ENCODE results near the gene RAB3GAP2.
"Not testable (repeated sequence)": the region's sequence is repeated elsewhere in the genome, so short reads cannot be mapped to it uniquely, and the experiment has no call there.

RAB3GAP2 gene

DNA sequence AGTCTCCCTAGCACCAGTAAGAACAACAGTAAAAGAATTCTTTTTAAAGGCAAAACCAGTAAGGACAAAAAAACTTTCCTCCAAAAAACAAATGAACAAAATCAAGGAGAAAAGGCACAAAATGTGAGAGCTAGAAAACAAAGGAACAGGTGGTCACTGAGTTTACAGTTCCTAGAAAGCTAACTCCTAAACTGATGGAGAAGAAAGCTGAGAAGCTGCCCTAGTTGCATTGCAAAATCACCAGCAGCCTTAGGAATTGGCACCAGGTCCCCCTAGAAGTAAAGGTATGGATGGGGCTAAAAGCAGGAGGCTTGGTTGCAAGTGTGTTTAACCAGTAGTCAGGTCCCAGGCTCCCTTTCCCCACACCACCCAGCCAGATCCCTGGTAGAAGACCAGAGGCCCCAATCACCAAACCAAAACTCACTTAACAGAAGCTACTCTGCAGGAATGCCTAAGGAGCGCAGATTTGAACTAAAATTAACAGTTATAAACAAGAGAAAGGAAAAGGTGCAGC lies 47.6 kb downstream of the RAB3GAP2 start:
- Histone ChIP-seq H3K27ac (no peak overlapping the region), H3K9me3 (ENCODE audit: low read depth, low read length) (no peaks in the 10 kb centered on the region)
- no peak for DNase-seq (ENCODE audit: low read depth, low spot score)

DNA sequence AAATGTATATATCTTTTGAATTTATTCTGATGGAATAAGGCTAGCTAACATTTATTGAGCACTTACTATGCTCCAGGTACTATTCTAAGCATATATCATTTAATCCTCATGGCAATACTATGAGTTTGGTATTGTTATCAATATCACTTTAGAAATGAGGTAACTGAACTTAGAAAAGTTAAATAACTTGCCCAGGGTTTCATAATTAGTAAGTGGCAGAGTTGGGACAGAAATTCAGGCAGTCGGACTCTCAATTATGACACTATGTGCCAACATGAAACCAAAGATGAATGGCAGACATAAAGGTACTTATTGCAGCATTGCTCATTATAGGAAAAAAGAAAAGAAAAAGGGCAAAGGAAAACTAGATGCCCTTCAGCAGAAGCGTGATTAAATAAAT lies 48.2 kb downstream of the RAB3GAP2 start:
- no peak overlapping the region for H3K27ac ChIP-seq
- TF ChIP-seq POLR2AphosphoS5 (IDR thresholded peaks at IDR 0.05; ENCODE audit: borderline replicate concordance, low read depth, low read length) (no peak), FOXP2 (optimal IDR thresholded peaks at IDR 0.05; ENCODE audit: control extremely low read depth, extremely low read length, insufficient read depth) (no peak), EZH2 (IDR thresholded peaks at IDR 0.05) (no peak)
- no peak overlapping the region for H3K9ac ChIP-seq (ENCODE audit: insufficient read length)
- peaks cover 5% of the 10 kb centered on the region; the same call in 1 of the 2 replicates for H3K36me3 ChIP-seq (ENCODE audit: insufficient read depth, low read length)
- H3K9me3 ChIP-seq (ENCODE audit: low read depth, low read length) = no peaks in the 10 kb centered on the region
- DNase-seq (ENCODE audit: low read depth, low spot score) = no peak
- no peak overlapping the region for H3K4me3 ChIP-seq

More for the DNA sequence above, 47.6 kb downstream of the RAB3GAP2 start:
- no peak overlapping the region for H3K4me3 ChIP-seq
- no peak for TF ChIP-seq FOXP2 (optimal IDR thresholded peaks at IDR 0.05; ENCODE audit: control extremely low read depth, extremely low read length, insufficient read depth)
- TF ChIP-seq POLR2AphosphoS5 (IDR thresholded peaks at IDR 0.05; ENCODE audit: borderline replicate concordance, low read depth, low read length) = no peak
- TF ChIP-seq EZH2 (IDR thresholded peaks at IDR 0.05) = no peak
- H3K36me3 ChIP-seq (ENCODE audit: insufficient read depth, low read length) = peaks cover 5% of the 10 kb centered on the region; the same call in 1 of the 2 replicates
- H3K9ac ChIP-seq (ENCODE audit: insufficient read length) = no peak overlapping the region

GRCh38 chr1:220222939-220223338 lies 49.3 kb downstream of the RAB3GAP2 start:
- no peaks in the 10 kb centered on the region for H3K36me3 ChIP-seq (ENCODE audit: insufficient read depth, low read length)
- no peak overlapping the region for H3K9ac ChIP-seq (ENCODE audit: insufficient read length)
- H3K27ac ChIP-seq = no peak overlapping the region
- no peak overlapping the region for H3K4me3 ChIP-seq
- no peaks in the 10 kb centered on the region for H3K9me3 ChIP-seq (ENCODE audit: low read depth, low read length)
- TF ChIP-seq FOXP2 (optimal IDR thresholded peaks at IDR 0.05; ENCODE audit: control extremely low read depth, extremely low read length, insufficient read depth) (no peak), EZH2 (IDR thresholded peaks at IDR 0.05) (no peak), POLR2AphosphoS5 (IDR thresholded peaks at IDR 0.05; ENCODE audit: borderline replicate concordance, low read depth, low read length) (no peak)
- no peak for DNase-seq (ENCODE audit: low read depth, low spot score)

- no peak overlapping the region for H3K4me3 ChIP-seq
- DNase-seq (ENCODE audit: low read depth, low spot score) = no peak
- H3K27ac ChIP-seq = no peak overlapping the region
- H3K36me3 ChIP-seq (ENCODE audit: insufficient read depth, low read length) = no peaks in the 10 kb centered on the region
- TF ChIP-seq POLR2AphosphoS5 (IDR thresholded peaks at IDR 0.05; ENCODE audit: borderline replicate concordance, low read depth, low read length) (no peak), EZH2 (IDR thresholded peaks at IDR 0.05) (no peak), FOXP2 (optimal IDR thresholded peaks at IDR 0.05; ENCODE audit: control extremely low read depth, extremely low read length, insufficient read depth) (no peak)
- no peaks in the 10 kb centered on the region for H3K9me3 ChIP-seq (ENCODE audit: low read depth, low read length)
- H3K9ac ChIP-seq (ENCODE audit: insufficient read length) = no peak overlapping the region
These were observed 50.6 kb downstream of the RAB3GAP2 start for GRCh38 chr1:220221670-220222069.

DNA sequence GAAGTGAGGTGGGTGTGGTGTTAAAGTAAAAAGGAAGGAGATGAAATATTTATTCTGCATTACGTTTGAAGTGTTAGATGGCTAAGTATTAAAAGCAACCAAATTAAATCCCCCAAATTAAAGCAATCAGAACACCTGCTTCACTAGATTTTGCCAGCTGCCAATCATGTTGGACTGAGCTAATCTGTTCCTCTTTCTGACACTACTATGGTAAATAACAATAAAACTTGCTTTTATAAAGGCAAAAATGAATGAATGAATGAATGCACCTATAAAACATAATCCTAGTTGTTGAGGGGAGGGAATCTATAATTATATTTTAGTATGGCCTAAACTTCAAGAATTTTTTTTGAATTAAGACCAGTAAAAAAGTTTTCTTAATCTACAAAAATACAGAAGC lies 51.0 kb downstream of the RAB3GAP2 start:
- DNase-seq (ENCODE audit: low read depth, low spot score) = no peak
- Histone ChIP-seq H3K9me3 (ENCODE audit: low read depth, low read length) (no peaks in the 10 kb centered on the region), H3K9ac (ENCODE audit: insufficient read length) (no peak overlapping the region), H3K36me3 (ENCODE audit: insufficient read depth, low read length) (no peaks in the 10 kb centered on the region), H3K4me3 (no peak overlapping the region), H3K27ac (no peak overlapping the region)
- TF ChIP-seq FOXP2 (optimal IDR thresholded peaks at IDR 0.05; ENCODE audit: control extremely low read depth, extremely low read length, insufficient read depth) (no peak), POLR2AphosphoS5 (IDR thresholded peaks at IDR 0.05; ENCODE audit: borderline replicate concordance, low read depth, low read length) (no peak), EZH2 (IDR thresholded peaks at IDR 0.05) (no peak)

DNA sequence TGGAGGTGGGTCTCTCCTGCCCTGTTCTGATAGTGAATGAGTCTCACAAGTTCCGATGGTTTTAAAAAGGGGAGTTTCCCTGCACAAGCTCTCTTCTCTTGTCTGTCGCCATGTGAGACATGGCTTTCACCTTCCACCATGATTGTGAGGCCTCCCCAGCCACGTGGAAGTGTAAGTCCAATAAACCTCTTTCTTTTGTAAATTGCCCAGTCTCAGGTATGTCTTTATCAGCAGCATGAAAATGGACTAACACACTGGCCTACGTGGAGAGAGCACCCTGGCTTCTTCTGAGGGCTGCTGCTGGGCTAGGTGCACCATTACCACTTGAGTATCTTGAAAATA lies 51.6 kb downstream of the RAB3GAP2 start:
- not testable (repeated sequence) for H3K27ac ChIP-seq; H3K4me3 ChIP-seq; DNase-seq (ENCODE audit: low read depth, low spot score); H3K36me3 ChIP-seq (ENCODE audit: insufficient read depth, low read length); H3K9ac ChIP-seq (ENCODE audit: insufficient read length); H3K9me3 ChIP-seq (ENCODE audit: low read depth, low read length)

GRCh38 chr1:220219865-220220698 lies 52.2 kb downstream of the RAB3GAP2 start:
- DNase-seq (ENCODE audit: low read depth, low spot score) = no peak
- H3K4me3 ChIP-seq = no peak overlapping the region

GRCh38 chr1:220219136-220219442 lies 53.2 kb downstream of the RAB3GAP2 start:
- Histone ChIP-seq H3K9me3 (ENCODE audit: low read depth, low read length) (no peaks in the 10 kb centered on the region), H3K9ac (ENCODE audit: insufficient read length) (no peak overlapping the region), H3K36me3 (ENCODE audit: insufficient read depth, low read length) (no peaks in the 10 kb centered on the region), H3K4me3 (no peak overlapping the region), H3K27ac (no peak overlapping the region)
- TF ChIP-seq POLR2AphosphoS5 (IDR thresholded peaks at IDR 0.05; ENCODE audit: borderline replicate concordance, low read depth, low read length) = no peak
- TF ChIP-seq FOXP2 (optimal IDR thresholded peaks at IDR 0.05; ENCODE audit: control extremely low read depth, extremely low read length, insufficient read depth) = no peak
- no peak for TF ChIP-seq EZH2 (IDR thresholded peaks at IDR 0.05)
- DNase-seq (ENCODE audit: low read depth, low spot score) = no peak

More at GRCh38 chr1:220219865-220220698, 52.2 kb downstream of the RAB3GAP2 start:
- H3K9ac ChIP-seq (ENCODE audit: insufficient read length) = no peak overlapping the region
- H3K9me3 ChIP-seq (ENCODE audit: low read depth, low read length) = no peaks in the 10 kb centered on the region
- H3K36me3 ChIP-seq (ENCODE audit: insufficient read depth, low read length) = no peaks in the 10 kb centered on the region
- no peak overlapping the region for H3K27ac ChIP-seq
- TF ChIP-seq EZH2 (IDR thresholded peaks at IDR 0.05) (no peak), FOXP2 (optimal IDR thresholded peaks at IDR 0.05; ENCODE audit: control extremely low read depth, extremely low read length, insufficient read depth) (no peak), POLR2AphosphoS5 (IDR thresholded peaks at IDR 0.05; ENCODE audit: borderline replicate concordance, low read depth, low read length) (no peak)

DNA sequence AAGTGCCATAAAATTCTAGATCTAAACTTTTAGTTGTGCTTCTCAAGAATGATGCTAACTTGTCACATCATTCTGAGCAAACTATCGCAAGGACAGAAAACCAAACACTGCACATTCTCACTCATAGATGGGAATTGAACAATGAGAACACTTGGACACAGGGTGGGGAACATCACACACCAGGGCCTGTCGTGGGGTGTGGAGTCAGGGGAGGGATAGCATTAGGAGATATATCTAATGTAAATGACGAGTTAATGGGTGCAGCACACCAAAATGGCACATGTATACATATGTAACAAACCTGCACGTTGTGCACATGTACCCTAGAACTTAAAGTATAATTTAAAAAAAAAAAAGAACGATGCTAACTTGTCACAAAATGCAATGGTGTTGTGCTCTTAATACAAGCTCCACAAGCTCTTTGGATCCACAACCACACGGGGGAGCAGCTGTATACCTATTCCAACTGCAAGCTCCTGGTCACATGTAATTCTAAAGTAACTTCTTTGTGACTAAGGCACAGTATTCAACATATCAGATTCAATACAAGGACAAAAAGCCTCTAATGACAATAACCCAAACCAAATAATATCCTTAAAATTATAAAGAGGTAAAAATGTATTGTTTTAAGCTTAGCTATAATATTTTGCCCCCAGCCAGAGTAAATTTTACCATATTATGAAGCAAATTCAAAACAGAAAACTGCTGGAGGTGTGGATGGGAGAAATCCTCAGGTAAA lies 53.7 kb downstream of the RAB3GAP2 start:
- H3K4me3 ChIP-seq; H3K36me3 ChIP-seq (ENCODE audit: insufficient read depth, low read length); H3K27ac ChIP-seq; H3K9me3 ChIP-seq (ENCODE audit: low read depth, low read length); H3K9ac ChIP-seq (ENCODE audit: insufficient read length): not testable (repeated sequence)
- DNase-seq (ENCODE audit: low read depth, low spot score) = peak; percentile 10

Data from SK-N-MC (cell line).